ENCODE measurements around the gene ZNF391.
"Not testable (repeated sequence)": the region's sequence is repeated elsewhere in the genome, so short reads cannot be mapped to it uniquely, and the experiment has no call there.

Gene ZNF391

DNA sequence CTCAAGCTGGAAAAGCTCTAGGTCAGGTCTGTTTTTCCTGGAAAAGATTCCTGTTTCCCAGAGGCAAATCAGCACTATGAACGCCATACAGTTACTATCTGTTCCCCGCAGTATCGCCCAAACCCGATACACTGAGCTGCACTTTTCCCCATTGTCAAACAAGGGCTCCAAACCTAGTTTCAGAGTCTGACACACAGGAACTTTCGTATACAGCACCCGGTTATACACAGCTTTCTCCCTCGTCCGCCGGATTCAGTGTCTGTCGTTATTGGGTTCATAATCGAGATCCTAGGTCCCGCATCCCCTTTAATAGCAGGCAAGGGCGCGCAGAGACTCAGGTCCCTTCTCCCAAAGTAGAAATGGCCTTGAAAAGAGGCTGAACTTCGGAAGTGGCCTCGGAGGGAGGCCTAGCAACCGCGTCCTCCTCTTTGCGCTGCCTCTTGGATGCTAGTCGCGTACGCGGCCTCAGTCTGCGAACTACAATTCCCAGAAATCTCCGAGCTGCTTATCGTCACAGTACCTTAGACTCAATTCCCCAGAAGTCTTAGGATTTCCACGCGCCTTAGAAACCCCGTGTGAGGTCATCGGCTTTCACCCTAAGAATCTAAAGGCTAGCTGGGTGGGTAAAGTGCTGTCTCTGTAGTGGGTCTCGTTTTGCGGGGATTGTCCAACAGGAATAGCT, 34.2 kb downstream of the ZNF391 start:
- DNase-seq (ENCODE audit: low read depth), result no peak

DNA sequence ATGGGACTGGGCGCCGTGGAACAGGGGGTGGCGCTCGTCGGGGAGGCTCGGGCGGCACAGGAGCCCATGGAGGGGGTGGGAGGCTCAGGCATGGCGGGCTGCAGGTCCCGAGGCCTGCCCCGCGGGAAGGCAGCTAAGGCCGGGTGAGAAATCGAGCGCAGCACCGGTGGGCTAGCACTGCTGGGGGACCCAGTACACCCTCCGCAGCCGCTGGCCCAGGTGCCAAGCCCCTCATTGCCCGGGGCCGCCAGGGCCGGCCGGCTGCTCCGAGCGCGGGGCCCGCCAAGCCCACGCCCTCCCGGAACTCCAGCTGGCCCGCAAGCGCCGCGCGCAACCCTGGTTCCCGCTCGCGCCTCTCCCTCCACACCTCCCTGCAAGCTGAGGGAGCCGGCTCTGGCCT, 36.3 kb downstream of the ZNF391 start:
- not testable (repeated sequence) for DNase-seq (ENCODE audit: low read depth)

DNA sequence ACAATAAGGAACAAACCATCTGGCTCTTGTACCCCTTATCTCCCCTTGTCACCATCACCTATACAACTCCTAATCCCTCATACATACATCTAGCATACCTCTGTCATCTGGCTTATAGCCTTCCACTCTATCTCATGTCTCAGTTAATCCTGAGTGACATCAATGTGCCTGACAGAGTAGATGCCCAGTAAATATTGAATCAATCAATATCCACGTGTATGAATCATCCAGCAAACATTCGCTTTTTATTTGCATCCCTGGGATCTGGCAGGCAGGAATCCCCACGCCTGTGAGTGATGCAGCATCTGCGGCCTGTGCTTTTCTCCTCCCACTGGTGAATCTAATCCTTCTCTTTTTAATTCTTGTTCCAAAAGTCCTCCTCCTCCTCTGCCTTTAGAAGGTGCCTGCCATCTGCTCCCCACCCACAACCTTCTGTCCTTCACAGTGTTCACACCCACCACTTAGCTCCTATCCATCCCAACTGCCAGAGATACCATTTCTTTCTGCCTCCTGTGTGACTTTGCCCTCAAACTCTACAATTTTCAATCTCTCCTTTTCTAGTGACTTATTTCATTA, 37.6 kb downstream of the ZNF391 start:
- DNase-seq (ENCODE audit: low read depth), result no peak

DNA sequence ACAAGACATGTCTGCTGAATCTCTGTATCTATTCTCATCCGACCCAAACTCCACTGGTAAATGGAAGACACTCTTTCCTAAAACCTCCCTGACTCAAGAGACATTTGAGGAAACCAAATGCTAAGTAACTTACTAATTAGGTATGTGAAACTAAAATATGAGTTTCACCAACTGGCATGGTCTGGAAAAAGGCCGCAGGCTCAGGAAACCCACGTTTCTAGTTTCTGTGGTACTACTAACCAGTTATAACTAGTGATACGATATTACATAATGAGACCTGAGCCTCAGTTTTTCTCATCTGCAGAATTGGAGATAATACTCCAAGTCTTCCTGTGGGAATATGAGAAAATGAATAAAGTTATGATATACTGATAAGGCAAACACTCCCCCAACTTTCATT, 39.9 kb downstream of the ZNF391 start:
- no peak for DNase-seq (ENCODE audit: low read depth)

DNA sequence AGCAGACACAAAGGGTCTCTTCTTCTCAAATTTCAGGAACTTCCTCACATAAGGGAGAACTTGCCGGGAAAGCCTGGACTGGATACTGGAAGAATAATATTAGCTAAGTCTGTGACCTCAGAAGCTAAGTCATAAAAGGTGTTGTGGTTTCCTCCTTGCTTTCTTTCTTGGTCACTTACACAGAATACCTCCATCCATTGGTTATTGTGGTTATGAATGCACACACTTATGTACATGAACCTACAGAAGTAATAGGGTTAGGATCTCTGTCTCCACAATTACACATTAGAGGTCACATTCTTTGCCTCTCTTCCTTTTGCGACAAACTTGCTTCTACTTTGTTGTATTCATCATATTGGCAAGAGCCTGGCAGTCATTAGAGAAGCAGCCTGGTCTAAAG, 40.4 kb downstream of the ZNF391 start:
- no peak for DNase-seq (ENCODE audit: low read depth)

DNA sequence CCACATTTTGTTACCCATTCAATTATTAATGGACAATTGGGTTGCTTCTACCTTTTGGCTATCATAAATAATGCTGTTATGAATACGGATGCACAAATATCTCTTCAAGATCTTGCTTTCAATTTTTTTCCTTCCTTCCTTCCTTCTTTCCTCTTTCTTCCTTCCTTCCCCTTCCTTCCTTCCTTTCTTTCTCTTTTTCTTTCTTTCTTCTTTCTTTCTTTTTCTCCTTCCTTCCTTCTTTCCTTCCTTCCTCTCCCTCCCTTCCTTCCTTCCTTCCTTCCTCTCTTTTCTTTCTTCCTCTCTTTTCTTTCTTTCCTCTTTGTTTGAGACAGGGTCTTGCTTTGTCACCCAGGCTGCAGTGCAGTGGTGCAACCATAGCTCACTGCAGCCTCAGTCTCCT, 45.2 kb downstream of the ZNF391 start:
- DNase-seq (ENCODE audit: low read depth), result no peak

DNA sequence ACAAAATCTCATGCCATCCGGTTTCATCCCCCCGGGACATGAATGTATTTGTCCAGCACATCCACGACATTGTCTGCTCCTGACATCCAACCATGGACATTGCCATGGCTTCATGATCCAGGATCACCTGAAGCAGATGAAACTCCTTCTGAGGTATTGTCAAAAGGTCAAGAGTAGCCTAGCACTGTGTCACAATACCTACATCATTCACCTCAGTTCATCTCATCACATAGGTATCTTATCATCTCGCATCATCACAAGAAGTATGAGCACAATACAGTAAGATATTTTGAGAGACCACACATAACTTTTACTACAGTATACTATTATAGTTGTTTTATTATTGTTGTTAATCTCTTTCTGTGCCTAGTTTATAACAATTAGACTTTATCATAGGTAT, 50.8 kb downstream of the ZNF391 start:
- DNase-seq (ENCODE audit: low read depth), result no peak

DNA sequence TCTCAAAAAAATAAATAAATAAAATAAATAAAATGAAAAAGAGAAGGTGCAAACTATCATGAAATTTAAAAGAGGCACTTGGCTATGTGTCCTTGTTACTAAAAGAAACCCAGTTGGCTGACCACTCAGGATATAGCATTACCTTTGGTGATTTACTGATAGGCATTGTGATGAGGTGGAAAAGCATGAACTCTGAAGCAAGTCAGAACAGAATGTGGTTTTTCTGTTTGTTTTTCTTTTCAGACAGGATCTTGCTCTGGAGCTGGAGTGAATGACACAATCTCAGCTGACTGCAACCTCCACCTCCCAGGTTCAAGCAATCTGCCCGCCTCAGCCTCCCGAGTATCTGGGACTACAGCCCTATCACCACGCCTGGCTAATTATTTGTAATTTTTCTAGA, 52.4 kb downstream of the ZNF391 start:
- DNase-seq (ENCODE audit: low read depth), result no peak

DNA sequence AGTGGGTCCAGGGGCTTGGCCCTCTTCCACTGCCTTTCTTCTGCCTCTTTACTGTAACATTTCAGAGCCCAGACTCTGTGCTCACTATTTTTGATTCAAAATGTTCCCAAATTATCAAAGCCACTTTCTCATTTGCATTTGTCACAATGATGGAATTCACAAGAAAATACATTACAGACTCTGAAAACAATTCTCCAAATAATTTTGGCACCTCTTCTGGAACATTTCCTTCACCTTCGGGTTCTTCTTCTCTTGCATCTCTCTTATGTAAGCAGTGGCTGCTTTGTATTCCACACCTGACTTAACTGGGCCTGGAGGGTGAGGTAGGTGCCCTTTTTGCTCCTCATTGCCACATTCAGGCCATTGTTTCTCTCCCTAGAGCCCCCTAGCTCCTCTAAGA, 54.4 kb downstream of the ZNF391 start:
- no peak for DNase-seq (ENCODE audit: low read depth)

DNA sequence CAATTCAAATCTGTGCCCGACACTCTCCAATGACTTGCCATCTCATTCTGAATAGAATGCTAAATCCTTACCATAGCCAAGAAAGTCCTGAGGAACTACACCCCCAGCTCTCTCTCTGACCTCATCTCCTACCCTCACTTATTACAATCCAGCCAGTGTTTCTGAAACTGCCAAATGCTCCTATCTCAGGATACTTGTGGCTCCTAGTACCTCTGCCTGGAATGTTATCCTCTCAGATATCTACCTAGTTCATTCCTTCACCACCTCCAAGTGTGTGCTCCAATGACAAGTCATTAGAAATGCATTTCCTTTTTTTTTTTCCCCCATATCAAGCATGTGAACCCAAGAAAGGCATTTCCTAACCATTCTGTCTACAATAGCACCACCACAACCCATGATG, 59.9 kb downstream of the ZNF391 start:
- no peak for DNase-seq (ENCODE audit: low read depth)

DNA sequence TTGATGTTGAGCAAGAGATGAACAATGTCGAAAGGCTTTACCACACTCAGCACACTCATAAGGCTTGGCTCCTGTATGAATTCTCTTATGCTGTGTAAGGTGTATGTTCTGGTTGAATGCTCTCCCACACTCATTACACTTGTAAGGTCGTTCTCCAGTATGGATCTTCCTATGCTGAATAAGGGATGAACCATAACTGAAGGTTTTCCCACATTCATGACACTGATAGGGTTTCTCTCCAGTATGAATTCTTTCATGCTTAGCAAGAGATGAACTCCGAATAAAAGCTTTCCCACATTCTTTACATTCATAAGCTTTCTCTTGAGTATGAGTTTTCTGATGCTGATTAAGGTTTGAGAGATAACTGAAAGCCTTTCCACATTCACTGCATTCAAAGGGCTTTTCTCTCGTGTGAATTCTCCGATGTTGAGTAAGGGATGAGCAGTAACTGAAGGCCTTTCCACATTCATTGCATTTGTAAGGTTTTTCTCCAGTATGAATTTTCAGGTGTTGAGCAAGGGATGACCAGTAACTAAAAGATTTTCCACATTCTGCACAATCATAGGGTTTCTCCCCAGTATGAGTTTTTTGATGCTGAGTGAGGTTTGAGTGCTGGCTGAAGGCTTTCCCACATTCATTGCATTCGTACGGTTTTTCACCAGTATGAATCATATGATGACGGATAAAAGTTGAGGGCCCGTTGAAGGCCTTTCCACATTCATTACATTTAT, 63.3 kb downstream of the ZNF391 start:
- no peak for DNase-seq (ENCODE audit: low read depth)

DNA sequence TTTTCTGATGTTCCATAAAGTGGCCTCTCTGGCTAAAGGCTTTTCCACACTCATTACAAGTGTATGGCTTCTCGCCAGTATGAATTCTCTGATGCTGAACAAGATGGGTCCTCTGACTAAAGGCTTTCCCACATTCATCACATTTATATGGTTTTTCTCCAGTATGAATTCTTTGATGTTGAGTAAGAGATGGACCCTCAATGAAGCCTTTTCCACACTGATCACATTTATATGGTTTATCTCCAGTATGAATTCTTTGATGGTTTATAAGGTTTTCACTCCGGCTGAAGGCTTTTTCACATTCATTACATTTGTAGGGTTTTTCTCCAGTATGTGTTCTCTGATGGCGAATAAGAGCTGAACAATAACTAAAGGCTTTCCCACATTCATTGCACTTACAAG, 63.9 kb downstream of the ZNF391 start:
- no peak for DNase-seq (ENCODE audit: low read depth)

Data from activated T-cell treated with anti-CD3 and anti-CD28 coated beads for 48 hours (primary cell).